Measurements from ENCODE around the gene ESRRA. TPM values are rescaled to one million over a fixed set of nuclear protein-coding genes. Genes with fewer than 3 reads are reported as not detected.
A peak's percentile ranks its signal among the peaks of the same experiment; 100 is the strongest.

The ESRRA gene
- total and polyA plus RNA-seq, 2 of the 8 experiments (the other 6 are each of a cell fraction or from before 2014, with no cell fraction given) = 18.2 to 37.0 TPM

DNA sequence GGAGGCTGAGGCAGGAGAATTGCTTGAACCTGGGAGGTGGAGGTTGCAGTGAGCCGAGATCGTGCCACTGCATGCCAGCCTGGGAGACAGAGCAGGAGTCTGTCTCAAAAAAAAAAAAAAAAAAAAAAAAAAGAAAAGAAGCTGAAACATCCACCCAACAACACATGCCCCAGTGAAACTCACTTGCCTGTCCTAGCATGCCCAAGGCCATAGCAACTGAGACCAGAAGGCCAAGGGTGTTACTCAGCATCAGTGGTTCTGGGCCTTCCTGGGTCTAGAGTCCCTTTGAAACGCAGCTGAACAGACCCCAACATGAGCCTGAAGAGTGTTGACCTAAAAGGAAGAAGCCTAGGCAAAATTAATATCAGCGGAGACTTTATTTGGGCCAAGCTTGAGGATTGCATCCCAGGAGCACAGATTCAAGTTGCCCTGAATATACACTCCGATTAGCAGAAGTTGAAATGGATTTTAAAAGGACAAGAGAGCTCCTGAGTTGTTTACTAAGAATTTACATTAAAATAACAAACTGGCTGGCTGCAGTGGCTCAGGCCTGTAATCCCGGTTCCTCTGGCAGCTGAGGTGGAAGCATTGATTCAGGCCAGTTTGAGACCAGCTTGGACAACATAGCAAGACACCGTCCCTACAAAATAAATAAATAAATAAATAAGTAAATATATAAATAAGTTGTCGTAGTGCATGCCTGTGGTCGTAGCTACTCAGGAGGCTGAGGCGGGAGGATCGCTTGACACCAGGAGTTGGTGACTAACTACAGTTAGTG is 19.6 kb downstream of the ESRRA start:
- DNase-seq (ENCODE audit: low read depth in 1 of 2, low spot score in 2 of 2) (no peak), FAIRE-seq (no peak)
- Histone ChIP-seq H3K79me2 (ENCODE audit: control insufficient read depth in 1 of 2, insufficient read depth in 2 of 2, low read length in 2 of 2) (no peaks in the 10 kb centered on the region), H2BK15ac (ENCODE audit: low read length) (no peak overlapping the region), H4K5ac (ENCODE audit: insufficient read length, low read depth, low read length) (no peak overlapping the region), H3K36me3 (ENCODE audit: control insufficient read depth in 2 of 4, insufficient read depth in 4 of 4, low read length in 3 of 4) (peaks cover 0 to 16% (median 3%) of the 10 kb centered on the region in 4 experiments; a peak in 5 of 8 replicates), H3K18ac (ENCODE audit: extremely low read depth, low read length) (peak overlapping the region; percentile 43; the same call in 1 of the 2 replicates), H3K27ac (ENCODE audit: low read depth, low read length) (peak overlapping the region; percentile 45; the same call in 1 of the 2 replicates), H2BK20ac (ENCODE audit: low read length) (no peak overlapping the region), H3K27me3 (replicated peaks in 1 of 4; ENCODE audit: control insufficient read depth in 3 of 4, extremely low read depth in 1 of 4, insufficient read depth in 3 of 4, low read length in 3 of 4) (no peaks in the 10 kb centered on the region), H2BK120ac (replicated peaks; ENCODE audit: low read depth, low read length) (no peak overlapping the region), H4K8ac (ENCODE audit: extremely low read depth, insufficient read depth, low read length) (no peak overlapping the region), H2BK5ac (ENCODE audit: low read depth, low read length) (peak overlapping the region; percentile 75), H3K23ac (ENCODE audit: insufficient read length) (no peak overlapping the region), H4K20me1 (replicated peaks in 1 of 2; ENCODE audit: control insufficient read depth in 1 of 2, insufficient read depth in 2 of 2, low read length in 2 of 2) (peaks cover 0 to 3% of the 10 kb centered on the region in 2 experiments), H2AFZ (ENCODE audit: low read length) (no peak overlapping the region), H3K79me1 (ENCODE audit: low read depth, low read length) (no peaks in the 10 kb centered on the region), H2BK12ac (ENCODE audit: low read depth, low read length) (no peak overlapping the region), H3K9me3 (ENCODE audit: insufficient read depth in 2 of 2, low read depth in 1 of 2, low read length in 1 of 2) (no peaks in the 10 kb centered on the region), H2AK5ac (ENCODE audit: low read depth, low read length) (0 out of 2 replicates have a peak overlapping the region, but pooled peaks have one; percentile 65), H3K4me3 (ENCODE audit: extremely low read depth in 1 of 4, insufficient read depth in 2 of 4, low read depth in 3 of 4, low read length in 4 of 4) (no peak overlapping the region; a peak in 2 of 8 replicates), H3K14ac (ENCODE audit: insufficient read length) (no peak overlapping the region), H3K4me2 (ENCODE audit: insufficient read depth in 1 of 2, low read depth in 2 of 2, low read length in 2 of 2) (peak overlapping the region in 1 of 2 experiments; percentile 10; a peak in 1 of 4 replicates), H3K23me2 (ENCODE audit: low read depth, low read length) (no peaks in the 10 kb centered on the region), H3K9ac (replicated peaks in 1 of 4; ENCODE audit: extremely low read depth in 1 of 4, low read depth in 3 of 4, low read length in 3 of 4) (peak overlapping the region in 1 of 4 experiments; percentile 38; a peak in 1 of 7 replicates), H3K4me1 (replicated peaks in 1 of 4; ENCODE audit: control insufficient read depth in 3 of 4, insufficient read depth in 4 of 4, low read length in 3 of 4) (peaks cover 0 to 10% (median 4%) of the 10 kb centered on the region in 4 experiments; a peak in 4 of 7 replicates), H3K56ac (replicated peaks; ENCODE audit: insufficient read length, low read depth, low read length) (no peak overlapping the region), H3K4ac (replicated peaks; ENCODE audit: insufficient read length, low read depth, low read length) (no peak overlapping the region), H4K91ac (replicated peaks; ENCODE audit: insufficient read length, low read length) (no peak overlapping the region)
- CTCF ChIA-PET (ENCODE audit: partially characterized antibody) = interaction anchor here (0.6 to 37.6 kb wide), 10 partner anchors 11 to 233 kb away, joined by 3 to 614 read pairs (median 4); partner anchors contain the start of genes CATSPERZ, CCDC88B, ESRRA and PRDX5
- POLR2A ChIA-PET (ENCODE audit: partially characterized antibody) = interaction anchor here (0.6 to 2.0 kb wide), 5 partner anchors 8 to 129 kb away, joined by 3 to 7 read pairs (median 4); partner anchors contain the start of genes CCDC88B, PRDX5 and TRMT112
- WGBS, 2 experiments (ENCODE audit: extremely low coverage in 1 of 2, insufficient coverage in 1 of 2, insufficient read length in 1 of 2, insufficient replicate concordance in 2 of 2, low coverage in 1 of 2, low lambda C conversion rate in 2 of 2, missing lambda C conversion rate in 1 of 2) = 85% methylated on average over 11 of the region's 11 CpGs; no CpG with 5 or more reads in 1 of the 2 experiments
- TF ChIP-seq BRCA1 (IDR thresholded peaks at IDR 0.05; ENCODE audit: low read depth, low read length) (no peak), NANOG (IDR thresholded peaks at IDR 0.05; ENCODE audit: insufficient read depth, low read depth, low read length, poor library complexity, severe bottlenecking) (no peak), SP2 (IDR thresholded peaks at IDR 0.05; ENCODE audit: low read length) (no peak), SIX5 (IDR thresholded peaks at IDR 0.05; ENCODE audit: low read depth, low read length) (no peak), POLR2A (IDR thresholded peaks at IDR 0.05; ENCODE audit: control extremely low read depth in 1 of 2, low read depth in 2 of 2, low read length in 2 of 2) (no peak), CHD1 (IDR thresholded peaks at IDR 0.05; ENCODE audit: low read depth, low read length) (no peak), KDM1A (IDR thresholded peaks at IDR 0.05; ENCODE audit: borderline replicate concordance, low read length) (no peak), RAD21 (IDR thresholded peaks at IDR 0.05 in 1 of 2, conservative IDR thresholded peaks at IDR 0.05 in 1 of 2; ENCODE audit: low read depth in 2 of 2, low read length in 2 of 2) (no peak), KDM4A (IDR thresholded peaks at IDR 0.05; ENCODE audit: low read depth, low read length, severe bottlenecking) (no peak), SIN3A (conservative IDR thresholded peaks at IDR 0.05 in 1 of 2, IDR thresholded peaks at IDR 0.05 in 1 of 2; ENCODE audit: low read depth in 1 of 2, low read length in 2 of 2) (no peak), TAF1 (IDR thresholded peaks at IDR 0.05; ENCODE audit: low read depth, low read length) (no peak)
